Right lobe of liver (tissue), 4 donors: Measurements from ENCODE around the gene RXFP4.

Source experiments
- POLR2A ChIP-seq: fragments of 450-650 bp; IDR thresholded peaks from one replicate; pipeline ENCODE4 v1.6.1; 2017; ENCODE audit warnings: antibody characterized with exemption, mild to moderate bottlenecking
- TF ChIP-seq, protein P1 (sequence below), 4 donors: fragments of 200-600 bp in 3 of 4; fragments of 450-650 bp in 1 of 4; IDR thresholded peaks; one replicate each; pipeline versions ENCODE4 v1.5.1 to v1.8.0; 2016 to 2022; ENCODE audit warnings: antibody characterized with exemption in 4 of 4, mild to moderate bottlenecking in 2 of 4
- donor health status: DM: no; HTN: no; CAD: no.
- donor health status: DM: no; HTN: no; CAD: no.
- donor health status: DM: no; HTN: yes; CAD: no.

DNA sequence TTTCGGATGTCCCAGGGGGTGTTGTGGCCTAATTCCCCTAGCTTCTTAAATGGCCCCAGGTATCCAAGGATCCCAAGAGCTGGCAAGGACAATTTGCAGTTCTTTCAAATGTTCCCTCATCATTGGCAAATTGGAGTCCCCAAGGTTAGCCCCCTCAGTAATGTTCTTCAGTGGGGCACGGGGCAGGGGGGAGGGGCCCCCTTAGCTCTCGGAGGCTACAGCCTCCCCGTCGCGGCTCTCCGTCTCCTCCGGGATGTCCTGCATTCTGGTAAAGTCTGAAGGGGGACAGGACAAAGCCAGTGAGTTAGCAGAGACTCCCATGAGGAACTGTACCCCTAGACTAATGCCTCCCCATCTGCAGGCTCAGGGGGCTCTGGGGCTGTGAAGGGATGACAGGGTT is 6.3 kb downstream of the RXFP4 start:
- TF ChIP-seq, protein P1, sequence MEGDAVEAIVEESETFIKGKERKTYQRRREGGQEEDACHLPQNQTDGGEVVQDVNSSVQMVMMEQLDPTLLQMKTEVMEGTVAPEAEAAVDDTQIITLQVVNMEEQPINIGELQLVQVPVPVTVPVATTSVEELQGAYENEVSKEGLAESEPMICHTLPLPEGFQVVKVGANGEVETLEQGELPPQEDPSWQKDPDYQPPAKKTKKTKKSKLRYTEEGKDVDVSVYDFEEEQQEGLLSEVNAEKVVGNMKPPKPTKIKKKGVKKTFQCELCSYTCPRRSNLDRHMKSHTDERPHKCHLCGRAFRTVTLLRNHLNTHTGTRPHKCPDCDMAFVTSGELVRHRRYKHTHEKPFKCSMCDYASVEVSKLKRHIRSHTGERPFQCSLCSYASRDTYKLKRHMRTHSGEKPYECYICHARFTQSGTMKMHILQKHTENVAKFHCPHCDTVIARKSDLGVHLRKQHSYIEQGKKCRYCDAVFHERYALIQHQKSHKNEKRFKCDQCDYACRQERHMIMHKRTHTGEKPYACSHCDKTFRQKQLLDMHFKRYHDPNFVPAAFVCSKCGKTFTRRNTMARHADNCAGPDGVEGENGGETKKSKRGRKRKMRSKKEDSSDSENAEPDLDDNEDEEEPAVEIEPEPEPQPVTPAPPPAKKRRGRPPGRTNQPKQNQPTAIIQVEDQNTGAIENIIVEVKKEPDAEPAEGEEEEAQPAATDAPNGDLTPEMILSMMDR (IDR thresholded peaks at IDR 0.05): no peak
- no peak for TF ChIP-seq POLR2A
